Prostate gland (tissue), 2 donors: ENCODE measurements around the gene PCDHGB3.

Experiments used
- POLR2A ChIP-seq: fragments of 450-650 bp; IDR thresholded peaks from one replicate; pipeline ENCODE4 v1.6.1; 2016; ENCODE audit warnings: antibody characterized with exemption, mild to moderate bottlenecking
- POLR2AphosphoS5 ChIP-seq: sonication (generic); formaldehyde crosslinking; IDR thresholded peaks from one replicate; pipeline ENCODE4 v1.6.1; 2017; ENCODE audit warnings: antibody characterized with exemption
- TF ChIP-seq, protein P1 (sequence below), 4 experiments: fragments of 200-600 bp in 2 of 4; fragments of 450-650 bp in 2 of 4; sonication (generic) in 2 of 4; IDR thresholded peaks; 1 replicate in 3 of 4; 2 replicates in 1 of 4; pipeline ENCODE4 v1.5.1; 2016 to 2019; ENCODE audit warnings: antibody characterized with exemption in 4 of 4, mild to moderate bottlenecking in 2 of 4, moderate library complexity in 2 of 4

GRCh38 chr5:141393267-141393666, 23.2 kb downstream of the PCDHGB3 start:
- TF ChIP-seq POLR2A (no peak), POLR2AphosphoS5 (no peak)
- TF ChIP-seq, protein P1, sequence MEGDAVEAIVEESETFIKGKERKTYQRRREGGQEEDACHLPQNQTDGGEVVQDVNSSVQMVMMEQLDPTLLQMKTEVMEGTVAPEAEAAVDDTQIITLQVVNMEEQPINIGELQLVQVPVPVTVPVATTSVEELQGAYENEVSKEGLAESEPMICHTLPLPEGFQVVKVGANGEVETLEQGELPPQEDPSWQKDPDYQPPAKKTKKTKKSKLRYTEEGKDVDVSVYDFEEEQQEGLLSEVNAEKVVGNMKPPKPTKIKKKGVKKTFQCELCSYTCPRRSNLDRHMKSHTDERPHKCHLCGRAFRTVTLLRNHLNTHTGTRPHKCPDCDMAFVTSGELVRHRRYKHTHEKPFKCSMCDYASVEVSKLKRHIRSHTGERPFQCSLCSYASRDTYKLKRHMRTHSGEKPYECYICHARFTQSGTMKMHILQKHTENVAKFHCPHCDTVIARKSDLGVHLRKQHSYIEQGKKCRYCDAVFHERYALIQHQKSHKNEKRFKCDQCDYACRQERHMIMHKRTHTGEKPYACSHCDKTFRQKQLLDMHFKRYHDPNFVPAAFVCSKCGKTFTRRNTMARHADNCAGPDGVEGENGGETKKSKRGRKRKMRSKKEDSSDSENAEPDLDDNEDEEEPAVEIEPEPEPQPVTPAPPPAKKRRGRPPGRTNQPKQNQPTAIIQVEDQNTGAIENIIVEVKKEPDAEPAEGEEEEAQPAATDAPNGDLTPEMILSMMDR (IDR thresholded peaks at IDR 0.05): no peak
